Stimulated activated CD4-positive, alpha-beta T cell treated with anti-CD3 and anti-CD28 coated beads, Interleukin-1b, Interleukin-23, amount 100 ng/mL, for 4 hours (primary cell): ENCODE data around the gene ALDH6A1.

Source experiments
- DNase-seq, 2 donors: peaks; one replicate each; pipeline ENCODE4 v3.0.0-alpha.2; 2020; ENCODE audit warnings: low read depth in 2 of 2

The ALDH6A1 gene

GRCh38 chr14:74049876-74050495, 34.3 kb downstream of the ALDH6A1 start:
- no peak for DNase-seq

GRCh38 chr14:74048281-74048680, 36.0 kb downstream of the ALDH6A1 start:
- DNase-seq: no peak

- DNase-seq: no peak
Observed at GRCh38 chr14:74045522-74045921, 38.7 kb downstream of the ALDH6A1 start.

- no peak for DNase-seq
Observed at GRCh38 chr14:74042296-74042695, 42.0 kb downstream of the ALDH6A1 start.

GRCh38 chr14:74038020-74038859, 46.0 kb downstream of the ALDH6A1 start:
- DNase-seq: no peak

- DNase-seq: no peak
Observed at GRCh38 chr14:74035556-74035955, 48.7 kb downstream of the ALDH6A1 start.

- DNase-seq: no peak
Observed at GRCh38 chr14:74034572-74034971, 49.7 kb downstream of the ALDH6A1 start.

GRCh38 chr14:74029136-74029535, 55.1 kb downstream of the ALDH6A1 start:
- no peak for DNase-seq

GRCh38 chr14:74022346-74022745, 61.9 kb downstream of the ALDH6A1 start:
- no peak for DNase-seq

- no peak for DNase-seq
Observed at GRCh38 chr14:74019408-74020137, 64.7 kb downstream of the ALDH6A1 start.

GRCh38 chr14:74018586-74019407, 65.5 kb downstream of the ALDH6A1 start, which contains the start of the genes BBOF1 and ENTPD5:
Gene BBOF1, plus strand, starts transcription at chr14:74019349. Its CDS starts 130 bp downstream, at chr14:74019479.
Gene ENTPD5, minus strand, starts transcription at chr14:74019288. Its CDS starts 31,186 bp downstream, at chr14:73988102.
- peak; percentile 69 to 79 for DNase-seq

GRCh38 chr14:74018174-74018585, 66.1 kb downstream of the ALDH6A1 start:
- DNase-seq: no peak

GRCh38 chr14:74015963-74016362, 68.3 kb downstream of the ALDH6A1 start:
- no peak for DNase-seq

- no peak for DNase-seq
Observed at GRCh38 chr14:74015176-74015575, 69.1 kb downstream of the ALDH6A1 start.

GRCh38 chr14:74014299-74014698, 70.0 kb downstream of the ALDH6A1 start:
- DNase-seq: no peak

- DNase-seq: no peak
Observed at GRCh38 chr14:74008843-74009499, 75.3 kb downstream of the ALDH6A1 start.
